Measurements from ENCODE around the gene MGAT4A. TPM values are rescaled to one million over a fixed set of nuclear protein-coding genes. Genes with fewer than 3 reads are reported as not detected.

Gene MGAT4A
- total RNA-seq, 8 experiments from 2014 or later = 0.87 to 52.7 (median 14.8) TPM

Other genes starting within 250 kb of the MGAT4A start
- 10 to 100 TPM; 31.4 to 68.5 (median 38.4) TPM for gene COA5, start 122.6 kb downstream of the MGAT4A start, total RNA-seq
- gene UNC50, start 122.5 kb downstream of the MGAT4A start, total RNA-seq = 10 to 100 TPM; 28.8 to 74.0 (median 39.4) TPM
- 1 to 10 TPM in 1 of 8 experiments, under 1 TPM in 5, not detected in 2; 0.11 to 5.5 (median 0.64) TPM for gene CRACDL, start 205.1 kb upstream of the MGAT4A start, total RNA-seq